Panc1 (cell line): ENCODE results near the gene BLTP2.

Source experiments
- POLR2AphosphoS5 ChIP-seq: IDR thresholded peaks from 2 replicates; pipeline ENCODE4 v1.6.1; 2012; ENCODE audit warnings: mild to moderate bottlenecking, low read depth, low read length, moderate library complexity
- SIN3A ChIP-seq: IDR thresholded peaks from 2 replicates; pipeline ENCODE4 v1.6.1; 2012; ENCODE audit warnings: low read depth, mild to moderate bottlenecking, low read length, moderate library complexity, borderline replicate concordance; ENCODE audit not compliant: insufficient read depth
- TCF7L2 ChIP-seq: IDR thresholded peaks from 2 replicates; pipeline ENCODE4 v1.6.1; 2011; ENCODE audit warnings: mild to moderate bottlenecking, low read depth, low read length, inconsistent platforms
- TF ChIP-seq, protein P1 (sequence below): fragments of 450-650 bp; IDR thresholded peaks from 2 replicates; pipeline ENCODE4 v1.5.1; 2017; ENCODE audit warnings: mild to moderate bottlenecking

DNA sequence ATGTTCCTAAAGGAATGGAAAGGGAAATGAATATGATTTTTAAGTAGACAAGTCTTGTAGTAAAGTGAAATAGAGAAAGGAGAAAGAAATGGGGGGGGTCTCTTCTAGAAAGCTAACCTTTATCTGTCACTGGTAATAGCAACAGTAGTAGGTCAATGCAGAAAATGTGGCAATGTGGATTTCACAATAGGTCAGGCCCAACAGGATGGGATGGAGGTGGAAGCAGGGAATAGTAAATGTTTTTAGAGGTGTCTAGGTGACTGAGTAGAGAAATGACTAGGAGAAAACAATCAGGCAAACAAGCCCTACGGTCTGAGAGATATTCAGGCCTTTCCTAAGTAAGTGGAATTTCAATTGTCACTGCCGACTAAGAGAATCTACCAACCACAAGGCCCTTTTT is 24.9 kb downstream of the BLTP2 start:
- TF ChIP-seq, protein P1, sequence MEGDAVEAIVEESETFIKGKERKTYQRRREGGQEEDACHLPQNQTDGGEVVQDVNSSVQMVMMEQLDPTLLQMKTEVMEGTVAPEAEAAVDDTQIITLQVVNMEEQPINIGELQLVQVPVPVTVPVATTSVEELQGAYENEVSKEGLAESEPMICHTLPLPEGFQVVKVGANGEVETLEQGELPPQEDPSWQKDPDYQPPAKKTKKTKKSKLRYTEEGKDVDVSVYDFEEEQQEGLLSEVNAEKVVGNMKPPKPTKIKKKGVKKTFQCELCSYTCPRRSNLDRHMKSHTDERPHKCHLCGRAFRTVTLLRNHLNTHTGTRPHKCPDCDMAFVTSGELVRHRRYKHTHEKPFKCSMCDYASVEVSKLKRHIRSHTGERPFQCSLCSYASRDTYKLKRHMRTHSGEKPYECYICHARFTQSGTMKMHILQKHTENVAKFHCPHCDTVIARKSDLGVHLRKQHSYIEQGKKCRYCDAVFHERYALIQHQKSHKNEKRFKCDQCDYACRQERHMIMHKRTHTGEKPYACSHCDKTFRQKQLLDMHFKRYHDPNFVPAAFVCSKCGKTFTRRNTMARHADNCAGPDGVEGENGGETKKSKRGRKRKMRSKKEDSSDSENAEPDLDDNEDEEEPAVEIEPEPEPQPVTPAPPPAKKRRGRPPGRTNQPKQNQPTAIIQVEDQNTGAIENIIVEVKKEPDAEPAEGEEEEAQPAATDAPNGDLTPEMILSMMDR: no peak
- TF ChIP-seq POLR2AphosphoS5 (no peak), SIN3A (no peak), TCF7L2 (no peak)
